Measurements from ENCODE around the gene HOXC9. TPM values are rescaled to one million over a fixed set of nuclear protein-coding genes. Genes with fewer than 3 reads are reported as not detected.

Gene HOXC9
- total and polyA plus RNA-seq, 2 of the 4 experiments (the other 2 are of a cell fraction): 0.26 TPM; not detected in 1

DNA sequence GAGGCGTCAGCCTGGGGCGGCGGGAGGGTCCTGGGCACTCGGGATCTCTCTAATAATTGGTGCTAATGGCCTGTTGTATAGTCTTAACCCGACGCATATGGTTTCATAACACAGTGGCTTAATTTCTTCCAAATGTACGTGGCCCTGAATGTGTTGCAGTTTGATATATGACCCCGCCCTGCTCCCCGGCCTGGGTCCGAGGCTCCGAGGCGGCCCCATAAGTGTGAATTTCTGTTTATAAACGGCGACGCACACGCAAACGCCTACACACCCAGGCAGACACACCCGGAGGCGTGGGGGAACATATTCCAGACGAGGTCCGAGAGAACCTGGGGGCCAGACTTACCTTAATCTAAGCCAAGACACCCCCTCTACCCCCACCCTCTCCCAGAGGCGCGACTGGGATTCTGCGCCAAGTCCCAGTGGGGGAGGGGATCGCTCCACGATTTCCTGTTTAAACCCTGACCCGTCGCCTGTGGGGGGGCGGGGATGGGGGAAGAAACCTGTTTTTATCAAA is 18.6 kb downstream of the HOXC9 start:
- H3K79me1 ChIP-seq (ENCODE audit: low read depth in 1 of 2, low read length in 2 of 2): no peaks in the 10 kb centered on the region
- no peak for TF ChIP-seq RFX5 (IDR thresholded peaks at IDR 0.05; ENCODE audit: low read depth, low read length)
- TF ChIP-seq CHD1 (IDR thresholded peaks at IDR 0.05; ENCODE audit: low read depth, low read length): no peak
- TF ChIP-seq, protein P1, sequence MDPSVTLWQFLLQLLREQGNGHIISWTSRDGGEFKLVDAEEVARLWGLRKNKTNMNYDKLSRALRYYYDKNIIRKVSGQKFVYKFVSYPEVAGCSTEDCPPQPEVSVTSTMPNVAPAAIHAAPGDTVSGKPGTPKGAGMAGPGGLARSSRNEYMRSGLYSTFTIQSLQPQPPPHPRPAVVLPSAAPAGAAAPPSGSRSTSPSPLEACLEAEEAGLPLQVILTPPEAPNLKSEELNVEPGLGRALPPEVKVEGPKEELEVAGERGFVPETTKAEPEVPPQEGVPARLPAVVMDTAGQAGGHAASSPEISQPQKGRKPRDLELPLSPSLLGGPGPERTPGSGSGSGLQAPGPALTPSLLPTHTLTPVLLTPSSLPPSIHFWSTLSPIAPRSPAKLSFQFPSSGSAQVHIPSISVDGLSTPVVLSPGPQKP (IDR thresholded peaks at IDR 0.05; ENCODE audit: borderline replicate concordance, low read depth, low read length): no peak
- no peak for TF ChIP-seq CEBPB (IDR thresholded peaks at IDR 0.05; ENCODE audit: low read depth, low read length)
- no peak for TF ChIP-seq NFE2L2 (IDR thresholded peaks at IDR 0.05; ENCODE audit: low read depth, low read length)
- TF ChIP-seq, protein P2, sequence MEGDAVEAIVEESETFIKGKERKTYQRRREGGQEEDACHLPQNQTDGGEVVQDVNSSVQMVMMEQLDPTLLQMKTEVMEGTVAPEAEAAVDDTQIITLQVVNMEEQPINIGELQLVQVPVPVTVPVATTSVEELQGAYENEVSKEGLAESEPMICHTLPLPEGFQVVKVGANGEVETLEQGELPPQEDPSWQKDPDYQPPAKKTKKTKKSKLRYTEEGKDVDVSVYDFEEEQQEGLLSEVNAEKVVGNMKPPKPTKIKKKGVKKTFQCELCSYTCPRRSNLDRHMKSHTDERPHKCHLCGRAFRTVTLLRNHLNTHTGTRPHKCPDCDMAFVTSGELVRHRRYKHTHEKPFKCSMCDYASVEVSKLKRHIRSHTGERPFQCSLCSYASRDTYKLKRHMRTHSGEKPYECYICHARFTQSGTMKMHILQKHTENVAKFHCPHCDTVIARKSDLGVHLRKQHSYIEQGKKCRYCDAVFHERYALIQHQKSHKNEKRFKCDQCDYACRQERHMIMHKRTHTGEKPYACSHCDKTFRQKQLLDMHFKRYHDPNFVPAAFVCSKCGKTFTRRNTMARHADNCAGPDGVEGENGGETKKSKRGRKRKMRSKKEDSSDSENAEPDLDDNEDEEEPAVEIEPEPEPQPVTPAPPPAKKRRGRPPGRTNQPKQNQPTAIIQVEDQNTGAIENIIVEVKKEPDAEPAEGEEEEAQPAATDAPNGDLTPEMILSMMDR (conservative IDR thresholded peaks at IDR 0.05; ENCODE audit: low read depth, low read length): no peak
- H2AFZ ChIP-seq (replicated peaks; ENCODE audit: low read length, poor library complexity): peak overlapping the region; percentile 81
- no peak overlapping the region for H2AK9ac ChIP-seq (replicated peaks; ENCODE audit: low read depth, low read length, poor library complexity)
- peak overlapping the region; percentile 24; the same call in 1 of the 2 replicates for H3K4me3 ChIP-seq (ENCODE audit: insufficient read depth, low read depth, low read length)
- no peaks in the 10 kb centered on the region for H3K36me3 ChIP-seq (ENCODE audit: control insufficient read depth, insufficient read depth, low read length)
- H3K18ac ChIP-seq (ENCODE audit: low read depth, low read length): no peak overlapping the region
- H2BK5ac ChIP-seq (ENCODE audit: low read depth, low read length, poor library complexity, severe bottlenecking): no peak overlapping the region
- no peak overlapping the region for H2BK120ac ChIP-seq (ENCODE audit: low read depth, low read length)
- H2BK15ac ChIP-seq (ENCODE audit: low read depth, low read length): no peak overlapping the region
- dilution Hi-C loops (cut with HindIII; ENCODE audit: low sequenced_read_pairs, unreplicated experiment) (no loop called here), in situ Hi-C loops (cut with MboI; ENCODE audit: low sequenced_read_pairs) (no loop called here), intact Hi-C loops (cut with micrococcal nuclease) (no loop called here)
- H3K4ac ChIP-seq (ENCODE audit: low read depth, low read length): no peak overlapping the region
- H3K27ac ChIP-seq (ENCODE audit: insufficient read depth, low read length): no peak overlapping the region
- H3K23ac ChIP-seq (ENCODE audit: low read depth, low read length): no peak overlapping the region
- H4K91ac ChIP-seq (ENCODE audit: insufficient read depth, low read depth, low read length): no peak overlapping the region
- ChIA-PET POLR2A (ENCODE audit: unreplicated experiment) (no interaction called here), CTCF (no interaction called here)
- no peak overlapping the region for H2BK20ac ChIP-seq (ENCODE audit: low read depth, low read length)
- no peak overlapping the region for H3K56ac ChIP-seq (ENCODE audit: extremely low read depth, insufficient read depth, low read length)
- 30% methylated on average over 3 of the region's 29 CpGs; no CpG with 5 or more reads in 1 of the 2 experiments for WGBS, 2 experiments (ENCODE audit: extremely low coverage in 2 of 2, insufficient read length in 1 of 2)
- no peak overlapping the region; the same call in 1 of the 2 replicates for H3K4me2 ChIP-seq (ENCODE audit: low read depth, low read length)
- DNase-seq (no peak), ATAC-seq (ENCODE audit: low read depth) (no peak)
- H3K9ac ChIP-seq (ENCODE audit: low read depth, low read length): no peak overlapping the region
- H3K9me3 ChIP-seq (ENCODE audit: control insufficient read depth, insufficient read depth, low read length): peaks cover 4% of the 10 kb centered on the region
- H4K5ac ChIP-seq (ENCODE audit: low read depth, low read length): no peak overlapping the region
- no peaks in the 10 kb centered on the region for H3K4me1 ChIP-seq (ENCODE audit: control insufficient read depth, insufficient read depth, low read length)
- H2AK5ac ChIP-seq (ENCODE audit: low read depth, low read length): no peak overlapping the region
- BruUV-seq (replicated peaks): no TSS peak
- H4K8ac ChIP-seq (ENCODE audit: low read depth in 2 of 2, low read length in 2 of 2): no peak overlapping the region
- H3K27me3 ChIP-seq (ENCODE audit: control insufficient read depth, insufficient read depth, low read length): peaks cover 85% of the 10 kb centered on the region
- H3K9me1 ChIP-seq (ENCODE audit: insufficient read depth, low read length): no peaks in the 10 kb centered on the region
- H3K14ac ChIP-seq (replicated peaks; ENCODE audit: low read depth, low read length): no peak overlapping the region
- H4K20me1 ChIP-seq (ENCODE audit: insufficient read depth, low read length): no peaks in the 10 kb centered on the region
